Measurements from ENCODE around the gene NCOA3. TPM values are rescaled to one million over a fixed set of nuclear protein-coding genes. Genes with fewer than 3 reads are reported as not detected.

The NCOA3 gene
- total RNA-seq, 2 experiments from 2014 or later = 59.9 to 65.4 TPM

DNA sequence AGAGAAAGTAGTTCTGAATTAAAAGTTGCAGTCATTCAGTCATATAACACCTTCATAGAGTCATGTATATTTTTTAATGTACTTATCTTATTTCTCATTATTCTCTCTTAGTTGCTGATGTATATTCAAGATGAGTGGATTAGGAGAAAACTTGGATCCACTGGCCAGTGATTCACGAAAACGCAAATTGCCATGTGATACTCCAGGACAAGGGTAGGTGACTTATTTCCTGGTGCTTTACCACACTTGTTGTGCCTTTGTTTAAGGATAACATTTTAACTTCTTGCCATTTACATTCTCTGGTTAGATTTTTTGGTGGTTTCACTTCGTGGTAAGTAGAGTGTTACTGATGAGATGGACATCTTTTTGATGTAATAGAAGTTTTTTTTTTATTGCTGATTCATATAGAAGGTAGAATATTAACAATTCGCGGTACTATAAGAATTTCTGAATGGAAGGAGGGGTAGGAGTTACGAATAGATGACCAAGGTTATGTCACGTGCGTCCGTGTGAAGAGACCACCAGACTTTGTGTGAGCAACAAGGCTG lies 120.5 kb downstream of the NCOA3 start:
- Histone ChIP-seq H3K27me3 (ENCODE audit: control insufficient read depth in 1 of 2, insufficient read depth in 2 of 2, low read length in 2 of 2) (no peaks in the 10 kb centered on the region), H3K27ac (ENCODE audit: low read depth in 1 of 2, low read length in 2 of 2) (no peak overlapping the region), H3K4me1 (ENCODE audit: insufficient read depth, low read length) (no peaks in the 10 kb centered on the region), H3K9me3 (ENCODE audit: control insufficient read depth in 1 of 2, insufficient read depth in 1 of 2, low read length in 2 of 2) (no peaks in the 10 kb centered on the region), H3K36me3 (ENCODE audit: insufficient read depth, low read length) (peaks cover 46% of the 10 kb centered on the region), H3K4me3 (ENCODE audit: low read length) (no peak overlapping the region)
- Mint-ChIP-seq H3K27me3 (no peaks in the 10 kb centered on the region), H3K4me1 (ENCODE audit: low read depth) (peaks cover 22% of the 10 kb centered on the region), H3K9me3 (no peaks in the 10 kb centered on the region), H3K36me3 (ENCODE audit: low read depth) (peaks cover 57% of the 10 kb centered on the region), H3K4me3 (no peak overlapping the region), H3K27ac (no peak overlapping the region)
- ChIA-PET POLR2A (no interaction called here), CTCF (interaction anchor here (2.7 to 5.4 kb wide), 3 partner anchors 11 to 349 kb away, joined by 22 to 34 read pairs (median 24); no protein-coding TSS in a partner anchor)
- no peak for ATAC-seq (ENCODE audit: poor library complexity)
- TF ChIP-seq, protein P1, sequence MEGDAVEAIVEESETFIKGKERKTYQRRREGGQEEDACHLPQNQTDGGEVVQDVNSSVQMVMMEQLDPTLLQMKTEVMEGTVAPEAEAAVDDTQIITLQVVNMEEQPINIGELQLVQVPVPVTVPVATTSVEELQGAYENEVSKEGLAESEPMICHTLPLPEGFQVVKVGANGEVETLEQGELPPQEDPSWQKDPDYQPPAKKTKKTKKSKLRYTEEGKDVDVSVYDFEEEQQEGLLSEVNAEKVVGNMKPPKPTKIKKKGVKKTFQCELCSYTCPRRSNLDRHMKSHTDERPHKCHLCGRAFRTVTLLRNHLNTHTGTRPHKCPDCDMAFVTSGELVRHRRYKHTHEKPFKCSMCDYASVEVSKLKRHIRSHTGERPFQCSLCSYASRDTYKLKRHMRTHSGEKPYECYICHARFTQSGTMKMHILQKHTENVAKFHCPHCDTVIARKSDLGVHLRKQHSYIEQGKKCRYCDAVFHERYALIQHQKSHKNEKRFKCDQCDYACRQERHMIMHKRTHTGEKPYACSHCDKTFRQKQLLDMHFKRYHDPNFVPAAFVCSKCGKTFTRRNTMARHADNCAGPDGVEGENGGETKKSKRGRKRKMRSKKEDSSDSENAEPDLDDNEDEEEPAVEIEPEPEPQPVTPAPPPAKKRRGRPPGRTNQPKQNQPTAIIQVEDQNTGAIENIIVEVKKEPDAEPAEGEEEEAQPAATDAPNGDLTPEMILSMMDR (IDR thresholded peaks at IDR 0.05) = no peak
- intact Hi-C loops (cut with DNase I, micrococcal nuclease) = loop anchor here (1.0 to 5.0 kb wide), 2 partner anchors 120 to 350 kb away; partner anchors contain the start of gene NCOA3 (in 1 of the 2)
- DNase-seq = no peak

DNA sequence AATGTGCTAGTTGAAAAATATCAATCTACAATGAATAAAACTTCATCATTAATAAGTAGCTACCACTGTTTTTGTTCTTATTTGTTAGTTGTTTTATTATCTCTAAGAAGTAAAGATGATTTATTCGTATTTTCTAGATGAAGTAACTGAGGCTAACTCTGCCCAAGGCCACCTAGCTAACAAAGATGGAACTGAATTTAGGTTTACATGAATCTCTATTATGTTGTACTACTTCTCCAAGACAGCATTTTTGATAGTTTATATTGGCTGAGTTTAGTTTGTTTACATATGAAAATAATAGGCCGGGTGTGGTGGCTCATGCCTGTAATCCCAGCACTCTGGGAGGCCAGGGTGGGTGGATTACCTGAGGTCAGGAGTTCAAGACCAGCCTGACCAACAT lies 121.5 kb downstream of the NCOA3 start:
- no peak overlapping the region for H3K27ac Mint-ChIP-seq
- peaks cover 57% of the 10 kb centered on the region for H3K36me3 ChIP-seq (ENCODE audit: insufficient read depth, low read length)
- ATAC-seq (ENCODE audit: poor library complexity) (no peak), DNase-seq (no peak)
- no peaks in the 10 kb centered on the region for H3K4me1 ChIP-seq (ENCODE audit: insufficient read depth, low read length)
- H3K4me3 ChIP-seq (ENCODE audit: low read length) = no peak overlapping the region
- H3K9me3 Mint-ChIP-seq = no peaks in the 10 kb centered on the region
- intact Hi-C loops (cut with DNase I, micrococcal nuclease) = loop anchor here in 1 of 2 experiments (5.0 kb wide), 1 partner anchor 121 kb away; the partner anchor contains the start of gene NCOA3
- no peak overlapping the region for H3K4me3 Mint-ChIP-seq
- peaks cover 16% of the 10 kb centered on the region for H3K4me1 Mint-ChIP-seq (ENCODE audit: low read depth)
- ChIA-PET CTCF (interaction anchor here (0.9 to 1.0 kb wide), 2 partner anchors 239 to 349 kb away, joined by 3 read pairs; no protein-coding TSS in a partner anchor), POLR2A (no interaction called here)
- TF ChIP-seq, protein P1 (IDR thresholded peaks at IDR 0.05) = no peak
- peaks cover 66% of the 10 kb centered on the region for H3K36me3 Mint-ChIP-seq (ENCODE audit: low read depth)
- no peaks in the 10 kb centered on the region for H3K9me3 ChIP-seq (ENCODE audit: control insufficient read depth in 1 of 2, insufficient read depth in 1 of 2, low read length in 2 of 2)
- no peak overlapping the region for H3K27ac ChIP-seq (ENCODE audit: low read depth in 1 of 2, low read length in 2 of 2)
- no peaks in the 10 kb centered on the region for H3K27me3 ChIP-seq (ENCODE audit: control insufficient read depth in 1 of 2, insufficient read depth in 2 of 2, low read length in 2 of 2)
- H3K27me3 Mint-ChIP-seq = no peaks in the 10 kb centered on the region

DNA sequence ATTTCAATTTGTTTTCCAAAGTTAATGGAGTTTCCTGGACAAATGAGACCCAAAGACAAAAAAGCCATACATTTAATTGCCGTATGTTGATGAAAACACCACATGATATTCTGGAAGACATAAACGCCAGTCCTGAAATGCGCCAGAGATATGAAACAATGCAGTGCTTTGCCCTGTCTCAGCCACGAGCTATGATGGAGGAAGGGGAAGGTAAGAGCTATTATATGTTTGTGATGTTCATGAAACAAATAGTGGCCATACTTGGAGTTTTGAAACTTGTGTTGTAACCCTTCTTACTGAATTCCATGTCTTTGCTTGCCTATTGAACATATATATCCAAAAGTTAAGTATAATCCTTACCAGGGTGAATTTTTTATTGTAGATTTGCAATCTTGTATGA lies 125.9 kb downstream of the NCOA3 start:
- ChIA-PET CTCF (interaction anchor here (1.2 kb wide), 1 partner anchor 244 kb away, joined by 3 read pairs; no protein-coding TSS in a partner anchor), POLR2A (no interaction called here)
- Histone ChIP-seq H3K36me3 (ENCODE audit: insufficient read depth, low read length) (peaks cover 87% of the 10 kb centered on the region), H3K4me1 (ENCODE audit: insufficient read depth, low read length) (no peaks in the 10 kb centered on the region), H3K4me3 (ENCODE audit: low read length) (no peak overlapping the region), H3K27me3 (ENCODE audit: control insufficient read depth in 1 of 2, insufficient read depth in 2 of 2, low read length in 2 of 2) (no peaks in the 10 kb centered on the region), H3K27ac (ENCODE audit: low read depth in 1 of 2, low read length in 2 of 2) (no peak overlapping the region), H3K9me3 (ENCODE audit: control insufficient read depth in 1 of 2, insufficient read depth in 1 of 2, low read length in 2 of 2) (no peaks in the 10 kb centered on the region)
- ATAC-seq (ENCODE audit: poor library complexity) = no peak
- intact Hi-C loops (cut with DNase I, micrococcal nuclease) = no loop called here
- no peaks in the 10 kb centered on the region for H3K27me3 Mint-ChIP-seq
- H3K27ac Mint-ChIP-seq = no peak overlapping the region
- H3K9me3 Mint-ChIP-seq = no peaks in the 10 kb centered on the region
- no peak for DNase-seq
- H3K4me3 Mint-ChIP-seq = no peak overlapping the region
- peaks cover 3% of the 10 kb centered on the region for H3K4me1 Mint-ChIP-seq (ENCODE audit: low read depth)
- peaks cover 93% of the 10 kb centered on the region for H3K36me3 Mint-ChIP-seq (ENCODE audit: low read depth)
- TF ChIP-seq, protein P1 (IDR thresholded peaks at IDR 0.05) = no peak

Data from CD4-positive, alpha-beta T cell (primary cell).